ENCODE data around the gene GBE1. TPM values are rescaled to one million over a fixed set of nuclear protein-coding genes. Genes with fewer than 3 reads are reported as not detected.

The GBE1 gene
- total RNA-seq, 1 donor from 2014 or later = 29.2 TPM

DNA sequence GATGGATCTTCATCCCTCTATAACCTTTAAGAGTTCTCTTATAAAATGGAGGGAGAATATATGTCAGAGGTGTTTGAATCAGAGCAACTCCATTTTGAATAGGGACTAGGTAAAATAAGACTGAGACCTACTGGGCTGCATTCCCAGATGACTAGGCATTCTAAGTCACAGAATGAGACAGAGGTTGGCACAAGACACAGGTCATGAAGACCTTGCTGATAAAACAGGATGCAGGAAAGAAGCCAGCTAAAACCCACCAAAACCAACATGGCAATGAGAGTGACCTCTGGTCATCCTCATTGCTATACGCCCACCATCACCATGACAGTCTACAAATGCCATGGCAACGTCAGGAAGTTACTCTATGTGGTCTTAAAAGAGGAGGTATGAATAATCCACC is 211.0 kb downstream of the GBE1 start:
- Histone ChIP-seq H3K4me1 (peaks cover 12% of the 10 kb centered on the region), H3K4me3 (no peak overlapping the region), H3K36me3 (no peaks in the 10 kb centered on the region), H3K9me3 (no peaks in the 10 kb centered on the region), H3K27me3 (no peaks in the 10 kb centered on the region), H3K27ac (no peak overlapping the region)
- ATAC-seq (no peak), DNase-seq (no peak)
- TF ChIP-seq CTCF (IDR thresholded peaks at IDR 0.05) = no peak
- intact Hi-C loops (cut with DNase I) = no loop called here

GRCh38 chr3:81549831-81550230 is 211.6 kb downstream of the GBE1 start:
- H3K4me3 ChIP-seq = no peak overlapping the region
- no peak for DNase-seq
- H3K9me3 ChIP-seq = no peaks in the 10 kb centered on the region
- no peak for TF ChIP-seq CTCF (IDR thresholded peaks at IDR 0.05)
- intact Hi-C loops (cut with DNase I) = no loop called here
- H3K27ac ChIP-seq = no peak overlapping the region
- no peaks in the 10 kb centered on the region for H3K27me3 ChIP-seq
- ATAC-seq = no peak
- H3K4me1 ChIP-seq = peaks cover 7% of the 10 kb centered on the region
- no peaks in the 10 kb centered on the region for H3K36me3 ChIP-seq

DNA sequence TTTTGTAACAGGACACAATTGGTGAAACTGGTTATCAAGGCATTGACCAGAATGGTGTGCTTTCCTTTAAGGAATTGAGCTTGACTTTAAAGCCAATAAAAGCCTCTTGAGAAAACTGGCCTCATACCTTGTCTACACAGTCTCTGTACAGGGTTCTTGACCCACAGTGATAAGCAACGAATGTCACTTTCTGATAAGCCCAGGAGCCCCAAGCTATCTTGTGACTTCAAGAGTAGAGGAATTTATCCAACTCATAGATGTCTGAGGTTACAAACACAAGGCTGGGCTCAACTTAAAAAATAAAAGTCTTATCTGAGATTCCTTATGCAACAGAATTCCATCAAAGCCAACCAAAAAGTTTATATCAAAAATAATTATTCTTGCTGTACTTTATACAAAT is 212.1 kb downstream of the GBE1 start:
- TF ChIP-seq CTCF (IDR thresholded peaks at IDR 0.05) = no peak
- H3K4me1 ChIP-seq = peaks cover 2% of the 10 kb centered on the region
- H3K27me3 ChIP-seq = no peaks in the 10 kb centered on the region
- no peaks in the 10 kb centered on the region for H3K9me3 ChIP-seq
- no peak for DNase-seq
- no peak overlapping the region for H3K27ac ChIP-seq
- H3K4me3 ChIP-seq = no peak overlapping the region
- intact Hi-C loops (cut with DNase I) = no loop called here
- ATAC-seq = no peak
- no peaks in the 10 kb centered on the region for H3K36me3 ChIP-seq

- H3K27me3 ChIP-seq = no peaks in the 10 kb centered on the region
- no peaks in the 10 kb centered on the region for H3K9me3 ChIP-seq
- intact Hi-C loops (cut with DNase I) = no loop called here
- H3K36me3 ChIP-seq = no peaks in the 10 kb centered on the region
- H3K4me1 ChIP-seq = no peaks in the 10 kb centered on the region
- DNase-seq (no peak), ATAC-seq (no peak)
- no peak for TF ChIP-seq CTCF (IDR thresholded peaks at IDR 0.05)
- H3K27ac ChIP-seq = no peak overlapping the region
- no peak overlapping the region for H3K4me3 ChIP-seq
These were observed 215.9 kb downstream of the GBE1 start for GRCh38 chr3:81545572-81545971.

GRCh38 chr3:81544385-81544784 is 217.1 kb downstream of the GBE1 start:
- Histone ChIP-seq H3K4me1 (no peaks in the 10 kb centered on the region), H3K36me3 (no peaks in the 10 kb centered on the region), H3K27me3 (no peaks in the 10 kb centered on the region), H3K27ac (no peak overlapping the region), H3K9me3 (no peaks in the 10 kb centered on the region), H3K4me3 (no peak overlapping the region)
- ATAC-seq (no peak), DNase-seq (no peak)
- intact Hi-C loops (cut with DNase I) = no loop called here
- no peak for TF ChIP-seq CTCF (IDR thresholded peaks at IDR 0.05)

DNA sequence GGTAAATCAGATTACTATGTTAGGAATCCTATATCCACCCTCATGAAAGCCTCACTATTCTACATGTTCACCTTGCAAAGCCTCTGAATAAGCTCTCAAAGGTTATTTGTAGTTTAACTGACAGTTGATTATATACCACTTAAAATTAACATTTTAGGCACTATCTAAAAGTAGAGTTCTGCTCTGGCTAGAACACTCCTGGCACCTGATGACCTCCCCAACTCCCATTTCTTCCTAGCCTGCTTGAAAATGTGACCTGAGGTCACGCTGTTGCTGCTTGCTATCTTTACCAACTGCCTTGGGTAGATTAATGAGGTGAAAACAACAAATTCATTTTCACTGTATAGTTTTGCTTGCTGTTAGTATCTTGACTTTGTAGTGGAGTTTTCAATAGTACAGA is 220.7 kb downstream of the GBE1 start:
- ATAC-seq = no peak
- H3K4me1 ChIP-seq = no peaks in the 10 kb centered on the region

More for the DNA sequence above, 220.7 kb downstream of the GBE1 start:
- no peak overlapping the region for H3K4me3 ChIP-seq
- no peaks in the 10 kb centered on the region for H3K36me3 ChIP-seq
- intact Hi-C loops (cut with DNase I) = no loop called here
- no peak for DNase-seq
- no peak for TF ChIP-seq CTCF (IDR thresholded peaks at IDR 0.05)
- H3K9me3 ChIP-seq = no peaks in the 10 kb centered on the region
- H3K27me3 ChIP-seq = no peaks in the 10 kb centered on the region
- no peak overlapping the region for H3K27ac ChIP-seq
